OCI-M2 (cell line): Measurements from ENCODE around the gene SPATA31A3.
"Not testable (repeated sequence)": the region's sequence is repeated elsewhere in the genome, so short reads cannot be mapped to it uniquely, and the experiment has no call there.

Experiments
- DNase-seq: peaks from one replicate; lab custom pipeline; 2025; ENCODE audit not compliant: unreplicated experiment; lab: John Stamatoyannopoulos, UW

SPATA31A3 gene

GRCh38 chr9:66992450-66992849, at the start of gene SPATA31A3:
SPATA31A3 (minus strand) TSS chr9:66992550; CDS start chr9:66992521, 29 bp downstream.
- DNase-seq, result not testable (repeated sequence)

GRCh38 chr9:66952576-66952975, 39.8 kb downstream of the SPATA31A3 start:
- not testable (repeated sequence) for DNase-seq

- not testable (repeated sequence) for DNase-seq
Measured at GRCh38 chr9:66942400-66943155, 49.8 kb downstream of the SPATA31A3 start.

- not testable (repeated sequence) for DNase-seq
Measured at GRCh38 chr9:66939878-66940830, 52.2 kb downstream of the SPATA31A3 start.

GRCh38 chr9:66938322-66938721, 54.0 kb downstream of the SPATA31A3 start:
- DNase-seq, result not testable (repeated sequence)

DNA sequence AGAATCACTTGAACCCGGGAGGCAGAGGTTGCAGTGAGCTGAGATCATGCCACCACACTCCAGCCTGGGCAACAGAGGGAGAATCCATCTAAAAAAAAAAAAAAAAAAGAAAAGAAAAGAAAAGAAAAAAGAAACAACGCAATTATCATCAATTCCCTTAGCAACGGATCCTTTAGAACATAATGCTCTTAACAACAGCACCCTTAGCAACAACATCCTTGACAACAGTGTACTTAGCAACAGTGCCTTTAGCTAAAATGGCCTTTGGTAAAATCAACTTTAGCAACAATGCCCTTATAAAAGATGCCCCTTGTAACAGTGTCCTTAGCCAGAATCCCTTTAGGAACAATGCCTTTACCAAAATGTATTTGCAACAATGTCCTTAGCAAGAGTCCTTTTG, 54.7 kb downstream of the SPATA31A3 start:
- not testable (repeated sequence) for DNase-seq
